NCI-H146 (cell line): ENCODE results near the gene PTPRM.

Experiments used
- DNase-seq: peaks from one replicate; lab custom pipeline; 2025; lab: John Stamatoyannopoulos, UW

Gene PTPRM

DNA sequence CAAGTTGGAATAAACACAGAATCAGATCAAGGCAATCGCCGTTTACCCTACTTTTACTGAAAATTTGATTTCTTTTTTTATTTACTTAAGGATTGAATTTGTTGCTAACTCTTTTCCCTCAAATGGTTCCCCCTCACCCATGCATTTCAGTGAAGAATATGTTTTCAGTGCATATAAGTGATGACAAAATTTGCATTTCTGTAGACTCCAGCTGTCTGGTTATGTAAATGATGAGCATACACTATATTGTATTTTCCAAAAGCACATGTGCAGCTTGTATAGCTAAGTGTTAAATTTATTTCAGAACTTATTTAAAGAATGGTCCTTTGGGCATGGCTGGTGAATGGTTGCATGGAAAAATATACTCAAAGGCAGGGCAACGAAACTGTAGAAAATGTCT, 437.7 kb downstream of the PTPRM start:
- DNase-seq: no peak

DNA sequence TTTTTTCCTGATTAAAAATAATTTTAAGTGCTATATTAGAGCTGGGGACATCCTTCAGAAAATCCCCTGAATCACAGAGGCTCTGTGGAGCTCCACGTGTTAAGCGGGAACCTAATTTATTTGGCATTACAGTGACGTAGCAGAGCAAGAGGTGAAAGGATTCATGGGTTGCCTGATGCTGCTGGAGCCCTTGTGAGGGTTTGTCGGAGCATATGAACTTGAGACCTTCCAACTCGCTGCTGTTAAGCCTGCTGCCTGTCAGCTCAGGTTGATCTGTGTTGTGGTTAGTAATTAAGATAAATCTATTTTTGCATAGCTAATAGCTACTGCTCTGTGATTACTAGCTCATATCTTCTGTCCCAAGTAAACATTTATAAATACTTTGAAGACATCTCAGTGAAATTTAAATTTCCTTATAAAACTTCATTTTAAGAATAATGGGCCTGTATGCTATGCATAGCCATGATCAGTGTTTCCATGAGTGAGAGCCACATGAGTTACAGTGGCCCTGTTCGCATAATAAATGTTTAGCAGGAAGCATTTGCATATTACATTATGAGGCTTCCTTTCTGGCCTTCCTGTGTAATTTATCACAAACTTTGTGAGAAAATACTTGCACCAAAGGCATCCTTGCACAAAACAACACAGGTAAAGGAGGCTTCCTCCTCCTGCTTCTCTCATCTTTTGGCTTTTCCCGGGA, 438.9 kb downstream of the PTPRM start:
- DNase-seq: peak; percentile 36

DNA sequence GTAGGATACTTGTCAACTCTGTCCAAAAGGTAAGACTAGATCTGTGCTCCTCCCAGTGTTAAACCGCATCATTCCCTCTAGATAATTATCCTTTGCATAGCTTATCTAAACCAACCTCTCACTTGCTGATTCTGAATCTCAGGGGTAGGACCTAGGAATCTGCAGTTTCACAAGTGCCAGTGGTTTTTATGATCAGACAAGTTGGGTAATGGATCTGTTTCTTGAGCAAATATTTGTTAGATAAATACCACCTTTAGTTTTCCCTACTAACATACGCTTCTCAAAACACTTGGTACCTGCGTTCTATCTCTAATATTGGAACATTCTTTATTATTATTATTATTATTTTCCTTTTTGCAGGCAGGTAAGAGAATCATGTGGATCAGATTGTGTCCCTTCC, 439.9 kb downstream of the PTPRM start:
- DNase-seq: peak; percentile 53

DNA sequence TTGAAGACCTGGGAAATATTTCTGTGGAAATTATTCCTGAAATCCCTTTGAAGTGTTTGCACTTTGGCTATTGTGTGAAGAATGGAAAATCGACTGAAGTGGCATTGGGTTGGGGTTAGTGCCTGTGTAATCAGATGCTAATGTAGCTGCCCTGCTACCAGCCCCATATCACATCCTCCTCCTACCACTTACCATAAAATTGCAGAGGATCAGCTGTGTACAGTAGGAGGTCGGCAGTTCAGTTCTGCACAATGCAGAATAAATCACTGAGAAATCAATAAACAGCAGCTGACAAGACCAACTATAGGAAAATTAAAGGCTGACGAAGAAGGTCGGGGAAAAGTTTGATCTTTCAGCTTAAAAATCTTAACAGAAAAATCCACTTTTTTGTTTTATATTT, 440.9 kb downstream of the PTPRM start:
- DNase-seq: peak; percentile 95

DNA sequence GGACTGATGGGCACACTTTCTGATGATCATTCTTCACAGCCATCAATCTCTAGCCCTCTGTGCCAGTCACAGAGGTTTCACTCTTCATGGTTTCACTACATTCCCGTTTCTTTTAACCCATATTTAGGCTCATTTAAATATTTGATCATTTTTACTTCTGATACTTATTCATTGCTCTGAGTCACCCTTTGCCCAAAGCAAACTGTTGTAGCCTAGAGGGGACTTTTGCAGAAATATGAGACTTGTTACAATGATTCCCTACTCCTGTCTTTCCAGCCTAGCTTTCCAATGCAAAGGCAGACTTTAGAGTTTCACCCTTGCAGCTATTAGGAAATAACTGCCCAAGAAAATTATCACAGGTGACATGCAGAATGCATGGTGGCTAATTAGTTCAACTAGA, 444.2 kb downstream of the PTPRM start:
- no peak for DNase-seq

DNA sequence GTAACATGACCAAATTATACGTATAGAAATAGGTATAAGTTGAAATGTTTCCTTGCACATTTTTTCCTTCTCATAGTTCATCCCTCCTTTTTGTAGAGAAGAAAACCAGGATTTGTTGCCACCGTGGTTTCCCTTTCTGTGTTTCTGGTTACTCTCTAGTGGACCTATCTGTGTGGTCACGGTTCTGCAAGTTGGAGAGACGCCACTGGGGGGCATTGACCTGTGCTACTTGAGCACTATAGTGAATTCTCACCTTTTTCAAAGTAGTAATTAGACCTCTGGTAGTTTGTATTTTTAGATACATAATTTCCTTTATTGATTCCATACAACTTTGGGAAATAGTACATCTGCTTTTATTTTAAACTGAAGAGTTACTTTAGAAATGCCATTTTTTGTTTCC, 444.8 kb downstream of the PTPRM start:
- DNase-seq: peak; percentile 40

DNA sequence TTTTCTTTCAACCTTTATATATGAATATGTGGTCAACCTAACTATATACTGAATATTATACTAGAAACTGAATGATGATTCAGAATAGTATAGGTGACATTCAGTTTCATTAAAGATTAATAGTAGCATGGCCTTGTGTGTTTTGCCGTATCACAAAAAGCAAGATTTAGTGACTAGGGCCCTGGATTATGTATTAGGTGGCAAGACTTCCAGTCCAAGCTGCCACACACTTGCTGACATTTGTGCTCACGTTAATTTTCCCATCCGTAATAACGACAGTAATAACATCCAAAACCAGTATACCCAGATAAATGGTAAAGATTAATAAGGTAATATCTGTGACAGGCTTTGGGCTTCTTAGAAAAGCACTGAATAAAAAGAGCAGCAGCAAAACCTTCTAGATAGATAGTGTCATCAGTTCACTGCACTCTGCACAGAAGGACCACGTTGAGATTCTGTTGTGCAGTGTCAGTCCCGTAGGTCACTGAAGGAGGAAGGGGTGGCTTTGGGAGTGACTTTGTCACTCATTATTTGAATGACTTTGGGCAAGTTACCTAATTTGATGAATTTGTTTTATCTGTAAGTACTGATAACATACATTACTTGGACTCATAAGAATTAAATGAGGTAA, 451.7 kb downstream of the PTPRM start:
- no peak for DNase-seq

DNA sequence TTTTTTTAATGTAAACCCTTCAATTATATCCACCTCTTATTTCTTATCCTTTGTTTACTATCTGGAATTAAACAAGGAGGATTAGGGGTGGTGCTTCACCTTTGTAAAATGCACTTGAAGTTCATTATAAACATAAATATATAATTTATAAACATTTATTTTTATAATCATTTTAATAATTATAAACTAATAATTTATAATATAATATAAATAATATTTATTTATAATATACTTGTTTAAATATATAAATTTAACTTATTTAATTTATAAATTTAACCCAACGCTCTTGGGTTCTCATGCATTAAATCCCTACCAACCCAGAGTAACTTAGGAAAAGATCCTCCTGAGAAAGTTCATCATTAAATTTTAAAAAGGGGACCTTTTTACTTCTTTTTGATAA, 452.5 kb downstream of the PTPRM start:
- no peak for DNase-seq

DNA sequence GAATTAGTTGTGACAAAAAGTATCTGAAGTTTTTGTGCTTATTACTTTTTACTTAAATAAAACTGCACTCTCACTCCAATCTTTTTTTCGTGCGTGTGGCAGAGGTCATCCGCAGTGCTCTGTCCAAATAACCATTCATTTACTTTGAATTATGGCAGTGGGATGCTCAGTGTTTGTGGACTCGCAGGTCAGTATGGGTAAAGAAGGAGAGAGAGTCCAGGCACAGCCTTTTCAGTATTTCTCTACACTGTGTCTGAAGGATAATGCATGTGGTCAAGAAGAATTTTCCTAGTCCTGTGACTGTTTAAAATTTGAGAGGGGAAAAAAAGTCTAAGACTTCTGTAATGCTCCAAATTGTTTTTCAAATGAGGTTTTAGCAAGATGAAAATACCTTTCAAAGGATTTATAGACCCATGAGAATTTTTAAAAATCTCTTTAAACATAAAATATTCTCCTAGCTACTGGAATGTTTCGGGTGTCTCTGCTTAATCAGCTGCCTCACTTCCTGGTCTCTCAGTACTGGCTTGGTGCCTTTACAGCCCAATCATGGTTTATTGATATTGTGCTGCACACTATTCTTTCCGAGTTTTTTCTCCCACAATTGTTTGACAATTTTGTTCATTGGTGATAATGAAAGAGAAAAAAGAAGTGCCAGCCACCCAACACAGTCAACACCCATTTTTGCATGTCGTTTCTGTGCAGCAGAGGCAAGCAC, 453.2 kb downstream of the PTPRM start:
- DNase-seq: no peak

DNA sequence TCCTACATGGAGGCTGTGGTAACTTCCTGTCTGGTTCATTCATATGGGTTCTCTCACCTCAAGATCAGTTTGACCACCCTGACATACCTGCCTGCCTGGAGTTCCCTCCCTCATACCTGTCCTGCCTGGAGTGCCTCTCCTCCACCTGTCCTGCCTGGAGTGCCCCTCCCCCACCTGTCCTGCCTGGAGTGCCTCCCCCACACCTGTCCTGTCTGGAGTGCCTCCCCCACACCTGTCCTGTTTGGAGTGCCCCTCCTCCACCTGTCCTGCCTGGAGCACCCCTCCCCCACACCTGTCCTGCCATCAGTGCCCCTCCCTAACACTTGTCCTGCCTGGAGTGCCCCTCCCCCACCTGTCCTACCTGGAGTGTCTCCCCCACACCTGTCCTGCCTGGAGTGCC, 461.9 kb downstream of the PTPRM start:
- no peak for DNase-seq

DNA sequence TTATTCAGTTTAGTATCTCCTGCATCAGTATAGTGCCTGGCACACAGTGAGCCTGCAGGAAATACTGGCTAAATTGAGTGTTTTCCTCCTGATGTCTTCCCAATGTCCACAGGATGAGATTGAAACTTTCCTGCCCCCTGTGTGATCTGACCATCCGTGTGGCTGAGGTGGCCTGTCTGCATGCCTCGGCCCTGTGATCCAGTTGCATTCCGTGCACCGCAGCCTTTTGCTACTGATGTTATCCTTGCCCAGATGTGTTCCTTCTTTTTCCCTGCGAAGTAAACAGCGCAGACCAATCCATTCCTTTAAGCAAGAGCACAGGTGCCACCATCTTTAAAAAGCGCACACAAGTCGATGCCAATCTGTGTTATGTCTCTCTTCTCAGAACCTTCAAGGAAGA, 462.6 kb downstream of the PTPRM start:
- DNase-seq: no peak

DNA sequence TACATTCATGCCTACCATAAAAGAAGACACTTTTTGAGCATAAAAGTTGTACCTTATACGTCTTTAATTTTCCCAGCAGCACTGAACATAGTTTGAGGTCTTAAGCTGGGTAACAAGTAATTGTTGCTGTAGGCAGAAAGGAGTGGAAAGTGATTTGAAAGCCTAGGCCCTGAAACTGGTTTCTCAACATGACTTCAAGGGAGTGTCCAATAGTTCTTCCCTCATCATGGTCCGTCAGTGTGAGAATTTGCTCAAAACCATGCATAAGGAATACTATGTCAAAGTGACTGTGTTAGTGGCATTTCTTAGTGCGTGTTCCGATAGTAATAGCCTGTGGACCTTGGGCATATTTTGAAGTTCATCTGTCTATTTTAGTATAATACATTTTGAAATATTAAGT, 463.1 kb downstream of the PTPRM start:
- DNase-seq: no peak

DNA sequence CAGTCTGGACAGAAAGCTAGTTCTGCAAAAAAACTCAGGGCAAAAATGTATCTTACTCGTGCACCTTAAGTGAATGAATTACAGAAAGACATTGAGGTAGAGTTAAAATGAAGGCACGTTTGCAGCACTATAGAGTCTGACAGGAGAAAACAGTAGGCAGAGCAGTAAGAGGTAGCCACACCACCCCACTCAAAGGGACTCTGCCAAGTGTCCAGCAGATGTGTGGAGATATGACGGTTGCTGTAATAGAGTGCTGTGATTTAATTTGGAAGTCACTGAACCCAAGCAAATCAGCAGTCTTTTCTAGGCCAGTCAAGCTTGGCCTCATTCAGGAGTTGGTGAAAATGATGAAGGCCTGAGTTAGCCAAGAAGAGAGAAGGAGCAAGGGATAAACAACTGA, 464.4 kb downstream of the PTPRM start:
- DNase-seq: no peak

DNA sequence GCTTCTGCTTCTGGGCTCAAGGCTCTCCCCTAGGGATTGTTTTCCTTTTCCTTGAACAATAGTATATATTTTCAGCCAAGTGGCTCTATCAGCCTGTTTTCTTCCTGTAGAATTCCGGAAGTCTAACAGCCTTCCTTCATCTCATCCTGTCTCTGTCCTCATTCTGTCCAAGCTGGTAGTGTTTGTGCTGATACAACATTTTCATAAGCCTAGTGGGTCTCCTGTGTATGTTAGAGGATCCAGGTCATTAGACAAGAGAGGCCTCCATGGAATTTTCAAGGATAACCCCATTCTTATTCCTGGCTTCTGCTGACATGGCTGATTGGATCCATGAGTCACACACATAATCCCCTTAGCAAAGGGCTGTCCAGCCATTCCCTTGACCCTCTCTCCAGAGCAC, 467.6 kb downstream of the PTPRM start:
- DNase-seq: no peak

DNA sequence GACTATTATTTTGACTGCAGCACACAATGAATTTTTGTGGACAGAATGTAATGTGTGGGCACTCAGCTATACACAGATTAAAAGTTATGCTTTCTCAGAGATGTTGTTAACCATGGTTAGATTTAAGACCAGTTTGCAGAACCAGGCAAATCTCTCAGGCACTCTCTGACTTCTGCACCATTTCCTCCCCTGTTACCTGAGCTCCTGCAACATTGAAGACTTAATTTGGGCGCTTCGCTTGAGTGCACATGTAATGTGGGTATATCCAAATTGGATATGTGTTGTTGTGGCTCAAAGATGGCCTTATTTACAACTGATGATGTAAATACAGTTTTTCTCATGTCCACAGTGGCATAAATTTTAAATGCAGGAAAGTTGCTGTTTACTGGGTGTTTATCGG, 469.4 kb downstream of the PTPRM start:
- DNase-seq: no peak

DNA sequence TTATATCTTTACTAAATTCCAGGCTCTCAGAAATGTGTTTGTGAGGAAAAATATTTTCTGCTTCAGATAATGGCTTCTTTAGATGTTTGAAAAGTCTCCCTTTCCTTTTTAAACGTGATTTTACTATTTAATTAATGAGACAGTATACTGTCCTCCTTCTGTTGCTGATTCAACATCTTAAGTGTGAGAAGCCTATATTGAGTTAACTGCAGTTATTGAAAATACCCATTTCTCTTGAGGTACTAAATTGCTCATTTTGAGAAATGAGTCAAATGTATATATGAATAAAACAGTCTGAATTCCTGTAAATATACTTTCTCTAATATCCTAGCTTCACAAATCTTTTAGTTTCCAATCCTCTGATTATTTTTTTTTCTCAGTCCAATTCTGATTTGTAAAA, 470.2 kb downstream of the PTPRM start:
- no peak for DNase-seq

DNA sequence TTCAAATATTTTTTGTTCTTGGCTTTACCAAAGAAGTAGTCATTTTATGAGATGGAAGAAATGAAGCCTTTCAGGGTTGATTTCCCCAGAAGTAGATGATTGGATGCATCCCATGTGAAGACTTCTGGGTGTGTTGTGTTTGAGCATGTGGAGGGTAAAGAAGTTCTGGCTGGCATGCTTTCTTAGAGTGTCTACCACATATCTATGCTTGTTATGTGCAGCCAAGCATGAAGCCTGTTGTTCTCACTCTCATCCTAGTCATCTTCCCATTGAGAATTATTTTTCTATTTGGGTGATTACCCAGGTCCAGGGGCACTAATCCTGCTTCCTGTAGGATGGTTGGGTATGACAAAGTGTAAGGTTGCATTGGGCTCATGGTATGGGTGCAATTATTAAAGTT, 472.9 kb downstream of the PTPRM start:
- DNase-seq: no peak

DNA sequence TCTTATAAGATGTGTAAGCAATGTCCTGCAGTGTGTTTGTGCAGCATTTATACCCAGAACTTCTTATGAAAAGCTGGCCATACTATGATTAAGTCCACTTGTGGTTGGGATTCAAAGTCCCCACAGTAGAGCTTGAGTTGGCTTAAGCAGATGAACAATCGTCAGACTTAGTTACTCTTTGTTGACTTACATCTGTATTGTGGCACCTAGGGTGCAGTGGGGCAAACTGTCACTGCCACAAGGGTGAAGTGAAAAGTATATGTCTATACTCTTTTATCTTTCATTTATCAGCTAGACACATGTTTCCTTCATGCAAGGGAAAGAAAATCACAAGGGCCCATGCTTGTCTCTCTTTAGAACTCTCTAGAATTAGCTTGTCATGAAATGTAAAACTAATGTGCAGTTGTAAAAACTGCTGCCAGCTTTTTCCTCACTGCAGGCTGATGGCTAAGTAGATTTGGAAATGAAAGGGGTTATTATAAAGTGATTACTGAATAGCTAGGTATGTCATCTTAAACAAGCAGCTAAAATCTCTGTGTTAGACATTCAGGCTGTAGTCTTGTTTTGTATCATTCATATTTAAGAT, 474.5 kb downstream of the PTPRM start:
- no peak for DNase-seq

DNA sequence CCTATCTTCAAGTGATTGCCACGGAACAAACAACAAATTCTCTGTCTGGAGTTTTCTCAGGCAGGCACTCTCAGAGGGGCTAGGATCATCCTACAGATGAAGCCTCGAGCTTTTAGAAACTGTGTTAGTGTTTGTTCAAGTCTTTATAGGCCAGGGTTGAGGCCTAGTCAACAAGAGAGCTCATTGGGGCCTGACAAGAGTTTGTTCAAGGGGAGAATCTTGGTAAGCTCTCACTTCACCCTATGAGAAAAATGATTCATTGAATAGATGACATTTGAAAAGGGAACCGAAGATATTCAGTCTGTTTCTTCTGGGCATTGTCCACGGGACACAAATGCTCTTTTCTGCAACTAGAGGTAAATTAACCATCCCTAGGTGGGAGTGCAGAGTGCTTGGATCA, 476.9 kb downstream of the PTPRM start:
- DNase-seq: no peak

DNA sequence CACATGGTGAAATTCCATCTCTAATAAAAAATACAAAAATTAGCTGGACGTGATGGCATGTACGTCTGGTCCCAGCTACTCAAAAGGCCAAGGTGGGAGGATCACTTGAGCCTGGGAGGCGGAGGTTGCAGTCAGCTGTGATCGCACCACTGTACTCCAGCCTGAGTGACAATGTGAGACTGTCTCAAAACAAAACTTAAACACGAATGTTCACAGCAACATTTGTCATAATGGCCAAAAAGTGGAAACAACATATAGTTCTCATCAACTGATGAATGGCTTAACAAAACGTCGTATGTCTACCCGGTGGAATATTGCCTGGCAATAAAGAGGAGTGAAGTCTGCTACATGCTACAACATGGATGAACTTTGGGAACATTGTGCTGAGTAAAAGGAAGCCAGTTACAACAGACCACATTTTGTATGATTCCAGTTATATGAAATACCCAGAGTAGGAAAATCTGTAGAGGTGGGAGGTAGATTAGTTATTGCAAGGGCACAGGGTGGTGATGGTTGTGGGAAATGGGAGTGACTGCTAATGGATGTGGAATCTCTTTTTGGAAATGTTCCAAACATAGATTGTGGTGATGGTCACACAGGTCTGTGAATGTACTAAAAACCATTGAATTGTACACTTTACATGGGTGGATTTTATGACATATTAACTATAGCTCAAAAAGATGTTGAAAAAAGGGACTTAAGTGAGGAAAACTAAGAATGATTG, 478.2 kb downstream of the PTPRM start:
- DNase-seq: no peak

DNA sequence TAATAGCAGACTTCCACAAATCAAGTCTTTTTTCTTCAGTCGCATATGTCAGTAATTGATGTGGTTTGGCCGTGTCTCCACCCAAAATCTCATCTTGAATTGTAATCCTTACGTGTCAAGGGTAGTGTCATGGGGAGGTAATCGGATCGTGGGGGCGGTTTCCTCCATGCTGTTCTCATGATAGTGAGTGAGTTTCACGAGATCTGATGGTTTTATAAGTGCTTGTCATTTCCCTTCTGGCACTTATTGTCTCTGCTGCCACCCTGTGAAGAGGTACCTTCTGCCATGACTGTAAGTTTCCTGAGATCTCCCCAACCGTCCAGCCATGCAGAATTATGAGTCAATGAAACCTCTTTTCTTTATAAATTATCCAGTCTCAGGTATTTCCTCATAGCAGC, 478.8 kb downstream of the PTPRM start:
- DNase-seq: no peak

DNA sequence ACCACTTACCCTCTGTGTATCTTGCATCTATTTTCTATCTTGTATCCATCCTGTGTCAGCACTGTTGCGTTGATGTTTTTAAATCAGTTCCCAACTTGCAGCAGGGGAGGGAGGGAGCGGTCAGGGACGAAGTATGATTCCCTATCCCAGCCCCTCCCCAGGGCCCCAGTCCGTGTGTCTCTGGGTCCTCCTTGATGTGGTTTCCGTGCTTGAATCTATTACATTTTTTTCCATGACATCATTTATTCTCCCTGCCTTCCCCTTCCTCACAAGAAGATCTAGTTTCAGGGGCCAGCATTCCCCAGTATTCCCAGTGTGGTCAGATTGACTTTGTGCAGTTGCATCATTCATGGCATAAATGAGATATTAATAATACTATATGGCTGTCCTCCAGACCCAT, 479.3 kb downstream of the PTPRM start:
- no peak for DNase-seq

DNA sequence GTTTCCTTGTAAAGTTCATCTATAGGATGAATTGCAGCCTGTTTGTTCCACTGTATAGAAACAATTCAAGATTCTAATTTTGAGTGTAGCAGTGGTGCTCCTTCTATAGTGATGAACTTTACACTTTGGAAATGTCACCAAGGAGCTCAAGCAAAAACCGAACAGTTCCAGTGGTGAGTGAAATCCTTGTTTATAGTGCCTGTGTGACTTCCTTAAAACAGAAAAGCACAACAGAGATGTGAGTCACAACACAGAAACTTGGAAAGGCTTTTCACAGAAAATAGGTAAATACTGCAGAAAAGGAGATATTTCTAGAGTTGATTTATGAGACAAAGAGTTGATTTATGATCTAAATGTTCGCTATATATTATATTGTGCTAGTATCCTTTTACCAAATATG, 482.0 kb downstream of the PTPRM start:
- DNase-seq: no peak
